ENCODE data around the gene FXYD2.

FXYD2 gene

DNA sequence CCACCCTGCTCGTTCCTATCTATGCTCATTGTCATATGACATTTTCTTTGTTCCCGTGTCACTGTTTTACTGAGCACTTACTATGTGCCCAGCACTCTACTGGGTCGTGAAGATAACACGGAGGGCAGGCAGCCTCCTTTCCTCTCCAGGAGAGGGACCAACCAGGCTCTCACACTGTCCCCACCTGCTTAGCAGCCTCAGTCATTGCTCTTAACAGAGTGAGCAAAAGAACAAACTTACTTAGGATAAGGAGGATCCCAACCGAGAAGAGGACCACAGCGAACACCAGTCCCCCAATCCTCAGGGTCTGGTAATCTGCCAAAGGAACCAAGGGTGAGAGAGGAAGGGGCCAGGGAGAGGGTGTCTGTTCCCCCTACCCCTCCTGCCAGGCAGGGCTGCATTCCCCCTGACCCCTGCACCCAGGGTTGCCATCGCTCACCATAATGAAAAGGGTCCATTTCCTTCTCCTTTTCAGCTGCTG lies 17.0 kb upstream of the FXYD2 start:
- TF ChIP-seq, protein P1, sequence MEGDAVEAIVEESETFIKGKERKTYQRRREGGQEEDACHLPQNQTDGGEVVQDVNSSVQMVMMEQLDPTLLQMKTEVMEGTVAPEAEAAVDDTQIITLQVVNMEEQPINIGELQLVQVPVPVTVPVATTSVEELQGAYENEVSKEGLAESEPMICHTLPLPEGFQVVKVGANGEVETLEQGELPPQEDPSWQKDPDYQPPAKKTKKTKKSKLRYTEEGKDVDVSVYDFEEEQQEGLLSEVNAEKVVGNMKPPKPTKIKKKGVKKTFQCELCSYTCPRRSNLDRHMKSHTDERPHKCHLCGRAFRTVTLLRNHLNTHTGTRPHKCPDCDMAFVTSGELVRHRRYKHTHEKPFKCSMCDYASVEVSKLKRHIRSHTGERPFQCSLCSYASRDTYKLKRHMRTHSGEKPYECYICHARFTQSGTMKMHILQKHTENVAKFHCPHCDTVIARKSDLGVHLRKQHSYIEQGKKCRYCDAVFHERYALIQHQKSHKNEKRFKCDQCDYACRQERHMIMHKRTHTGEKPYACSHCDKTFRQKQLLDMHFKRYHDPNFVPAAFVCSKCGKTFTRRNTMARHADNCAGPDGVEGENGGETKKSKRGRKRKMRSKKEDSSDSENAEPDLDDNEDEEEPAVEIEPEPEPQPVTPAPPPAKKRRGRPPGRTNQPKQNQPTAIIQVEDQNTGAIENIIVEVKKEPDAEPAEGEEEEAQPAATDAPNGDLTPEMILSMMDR (IDR thresholded peaks at IDR 0.05; ENCODE audit: low read length): no peak
- TF ChIP-seq EZH2 (IDR thresholded peaks at IDR 0.05; ENCODE audit: borderline replicate concordance, low read length): no peak
- Histone ChIP-seq H4K20me1 (ENCODE audit: insufficient read depth, low read length) (no peaks in the 10 kb centered on the region), H2AFZ (ENCODE audit: low read length) (no peak overlapping the region), H3K9me3 (ENCODE audit: low read length) (no peaks in the 10 kb centered on the region), H3K4me3 (ENCODE audit: low read depth, low read length, poor library complexity, severe bottlenecking) (no peak overlapping the region), H3K79me2 (ENCODE audit: insufficient read depth, low read length) (no peaks in the 10 kb centered on the region), H3F3A (ENCODE audit: insufficient read depth, low read length) (no peaks in the 10 kb centered on the region), H3K27me3 (ENCODE audit: insufficient read depth, low read length) (no peaks in the 10 kb centered on the region), H3K36me3 (ENCODE audit: insufficient read depth, low read length) (no peaks in the 10 kb centered on the region), H3K27ac (ENCODE audit: low read depth, low read length, poor library complexity, severe bottlenecking) (no peak overlapping the region), H3K4me1 (ENCODE audit: insufficient read depth, low read length, severe bottlenecking) (no peaks in the 10 kb centered on the region), H3K4me2 (ENCODE audit: low read length) (no peak overlapping the region), H3K9me2 (ENCODE audit: low read depth, low read length) (no peaks in the 10 kb centered on the region), H3K9ac (ENCODE audit: low read length) (no peak overlapping the region)

DNA sequence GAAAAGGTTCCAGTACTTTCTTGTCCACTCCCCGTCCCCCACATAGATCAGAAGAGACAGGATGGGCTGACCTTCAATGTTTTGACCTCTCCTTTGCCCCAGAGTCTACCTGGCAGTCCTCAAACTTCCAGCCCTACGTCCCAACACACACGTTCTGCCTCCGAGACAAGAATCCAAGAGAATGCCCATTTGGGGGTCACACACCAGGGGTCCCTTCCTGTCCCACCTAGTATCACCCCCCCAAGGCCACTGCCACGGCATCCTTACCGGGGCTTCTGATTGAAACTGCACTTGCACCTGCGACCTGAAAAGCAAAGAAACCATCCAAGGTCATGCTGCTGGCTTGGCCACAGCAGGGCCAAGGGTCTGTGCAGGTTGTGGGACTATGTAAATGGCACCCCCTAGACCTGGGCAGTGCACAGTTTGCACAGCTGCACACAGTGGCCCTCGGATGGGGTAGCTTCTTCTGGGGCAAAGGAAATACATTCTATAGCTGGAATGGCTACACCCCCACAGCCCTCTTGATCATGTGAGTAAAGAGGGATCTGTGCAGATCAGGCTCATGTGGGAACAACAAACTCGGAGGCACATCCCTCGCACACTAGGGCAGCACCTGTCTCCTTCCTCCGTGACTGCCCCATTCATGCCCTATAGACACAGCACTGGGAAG lies 16.5 kb upstream of the FXYD2 start:
- Histone ChIP-seq H3K9me2 (ENCODE audit: low read depth, low read length) (no peaks in the 10 kb centered on the region), H3K4me2 (ENCODE audit: low read length) (no peak overlapping the region), H3K27ac (ENCODE audit: low read depth, low read length, poor library complexity, severe bottlenecking) (no peak overlapping the region), H3F3A (ENCODE audit: insufficient read depth, low read length) (no peaks in the 10 kb centered on the region), H3K4me1 (ENCODE audit: insufficient read depth, low read length, severe bottlenecking) (no peaks in the 10 kb centered on the region), H3K9ac (ENCODE audit: low read length) (no peak overlapping the region), H3K79me2 (ENCODE audit: insufficient read depth, low read length) (no peaks in the 10 kb centered on the region), H3K4me3 (ENCODE audit: low read depth, low read length, poor library complexity, severe bottlenecking) (no peak overlapping the region), H3K9me3 (ENCODE audit: low read length) (no peaks in the 10 kb centered on the region), H4K20me1 (ENCODE audit: insufficient read depth, low read length) (no peaks in the 10 kb centered on the region), H2AFZ (ENCODE audit: low read length) (no peak overlapping the region), H3K27me3 (ENCODE audit: insufficient read depth, low read length) (no peaks in the 10 kb centered on the region), H3K36me3 (ENCODE audit: insufficient read depth, low read length) (no peaks in the 10 kb centered on the region)
- no peak for TF ChIP-seq EZH2 (IDR thresholded peaks at IDR 0.05; ENCODE audit: borderline replicate concordance, low read length)
- TF ChIP-seq, protein P1 (IDR thresholded peaks at IDR 0.05; ENCODE audit: low read length): no peak

DNA sequence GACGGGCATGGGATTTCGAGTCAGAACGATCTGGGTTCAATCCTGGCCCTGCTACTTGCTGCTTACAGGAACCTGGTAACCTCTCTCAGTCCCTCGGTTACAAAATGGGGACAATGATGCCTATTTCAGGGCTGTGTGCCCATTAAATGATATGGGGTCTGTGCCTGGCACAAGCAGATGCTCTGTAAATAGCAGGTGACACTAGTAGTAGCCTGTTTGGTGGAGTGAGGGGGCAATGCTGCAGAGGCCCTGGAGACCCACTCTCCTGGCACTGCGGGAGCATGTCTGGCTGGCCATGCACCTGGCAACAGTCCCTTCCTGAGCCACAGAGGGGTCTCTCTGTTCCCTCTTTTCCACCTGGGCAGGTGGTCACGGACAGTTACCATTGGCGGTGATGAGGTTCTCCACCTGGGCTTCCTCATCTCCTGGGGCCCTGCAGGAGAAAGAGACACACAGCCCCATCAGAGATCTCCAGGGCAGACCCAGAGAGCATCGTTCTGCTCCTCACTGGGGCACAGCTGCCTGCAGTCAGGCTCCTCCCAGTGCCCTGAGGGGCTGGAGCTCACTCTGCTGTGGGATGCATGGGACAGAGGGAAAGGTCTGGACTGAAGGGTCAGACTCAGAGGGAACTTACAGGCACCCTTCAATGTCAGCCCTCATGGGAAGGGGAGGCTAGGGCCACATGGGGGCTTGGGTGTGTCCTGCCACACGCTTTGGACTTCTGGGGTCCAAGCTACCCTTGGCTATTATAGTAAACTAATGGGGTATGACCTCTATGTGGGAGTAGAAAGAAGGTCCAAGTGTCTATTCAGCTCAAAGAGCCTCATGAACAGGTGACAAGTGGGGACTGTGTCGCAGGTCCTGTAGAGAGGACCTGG lies 15.6 kb upstream of the FXYD2 start:
- H3K9me2 ChIP-seq (ENCODE audit: low read depth, low read length): no peaks in the 10 kb centered on the region
- no peak overlapping the region for H2AFZ ChIP-seq (ENCODE audit: low read length)
- H3K4me3 ChIP-seq (ENCODE audit: low read depth, low read length, poor library complexity, severe bottlenecking): no peak overlapping the region
- no peaks in the 10 kb centered on the region for H4K20me1 ChIP-seq (ENCODE audit: insufficient read depth, low read length)
- H3K9ac ChIP-seq (ENCODE audit: low read length): no peak overlapping the region
- no peaks in the 10 kb centered on the region for H3K79me2 ChIP-seq (ENCODE audit: insufficient read depth, low read length)
- H3K27ac ChIP-seq (ENCODE audit: low read depth, low read length, poor library complexity, severe bottlenecking): no peak overlapping the region
- no peaks in the 10 kb centered on the region for H3K36me3 ChIP-seq (ENCODE audit: insufficient read depth, low read length)
- no peaks in the 10 kb centered on the region for H3F3A ChIP-seq (ENCODE audit: insufficient read depth, low read length)
- H3K27me3 ChIP-seq (ENCODE audit: insufficient read depth, low read length): no peaks in the 10 kb centered on the region
- H3K4me2 ChIP-seq (ENCODE audit: low read length): no peak overlapping the region
- H3K9me3 ChIP-seq (ENCODE audit: low read length): no peaks in the 10 kb centered on the region
- TF ChIP-seq, protein P1 (IDR thresholded peaks at IDR 0.05; ENCODE audit: low read length): no peak
- TF ChIP-seq EZH2 (IDR thresholded peaks at IDR 0.05; ENCODE audit: borderline replicate concordance, low read length): no peak
- H3K4me1 ChIP-seq (ENCODE audit: insufficient read depth, low read length, severe bottlenecking): no peaks in the 10 kb centered on the region
